ENCODE data around the gene MOB1B.
A peak's percentile ranks its signal among the peaks of the same experiment; 100 is the strongest.
"Not testable (repeated sequence)": the region's sequence is repeated elsewhere in the genome, so short reads cannot be mapped to it uniquely, and the experiment has no call there.

MOB1B gene

DNA sequence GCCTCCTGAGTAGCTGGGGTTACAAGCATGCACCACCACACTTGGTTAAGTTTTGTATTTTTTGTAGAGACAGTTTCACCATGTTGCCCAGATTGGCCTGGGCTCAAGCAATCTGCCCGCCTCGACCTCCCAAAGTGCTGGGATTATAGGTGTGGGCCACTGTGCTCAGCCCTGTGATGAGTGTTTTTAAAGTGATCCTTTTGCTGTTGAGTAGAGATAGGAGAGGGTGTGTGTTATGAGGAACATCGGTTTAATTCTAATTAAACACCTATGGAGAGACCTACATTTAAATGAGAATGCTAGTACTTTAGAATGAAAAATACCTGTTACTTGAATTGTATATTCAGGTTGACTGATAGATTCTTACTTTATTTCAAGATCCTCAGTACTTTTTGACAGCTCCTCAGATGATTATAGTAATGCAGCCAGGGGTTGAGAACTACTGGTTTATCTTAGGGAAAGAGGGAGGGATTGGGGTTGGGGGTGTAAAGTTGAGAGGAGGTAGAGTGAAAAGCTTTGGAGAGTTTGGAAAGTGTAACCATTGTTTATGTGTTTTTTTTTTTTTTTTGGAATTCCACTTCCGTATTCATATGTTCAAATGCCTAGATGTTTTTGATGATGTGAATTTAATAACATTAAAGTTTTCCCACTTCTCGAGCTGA lies 54.5 kb downstream of the MOB1B start:
- no peak for DNase-seq (ENCODE audit: low read depth)

DNA sequence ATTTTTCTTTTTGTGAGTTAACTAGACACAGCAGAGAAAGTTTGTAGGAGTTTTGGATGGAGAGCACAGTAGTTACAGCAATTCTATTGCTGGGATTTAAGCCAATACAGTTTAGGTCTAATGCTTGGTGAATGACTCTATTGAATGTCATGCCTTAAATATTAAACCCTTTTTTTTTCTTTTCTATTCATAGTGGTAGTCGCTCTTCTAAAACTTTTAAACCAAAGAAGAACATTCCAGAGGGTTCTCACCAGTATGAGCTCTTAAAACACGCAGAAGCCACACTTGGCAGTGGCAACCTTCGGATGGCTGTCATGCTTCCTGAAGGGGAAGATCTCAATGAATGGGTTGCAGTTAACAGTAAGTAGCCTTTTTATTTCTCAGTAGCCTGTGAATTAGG lies 56.5 kb downstream of the MOB1B start:
- DNase-seq (ENCODE audit: low read depth) = peak; percentile 67

DNA sequence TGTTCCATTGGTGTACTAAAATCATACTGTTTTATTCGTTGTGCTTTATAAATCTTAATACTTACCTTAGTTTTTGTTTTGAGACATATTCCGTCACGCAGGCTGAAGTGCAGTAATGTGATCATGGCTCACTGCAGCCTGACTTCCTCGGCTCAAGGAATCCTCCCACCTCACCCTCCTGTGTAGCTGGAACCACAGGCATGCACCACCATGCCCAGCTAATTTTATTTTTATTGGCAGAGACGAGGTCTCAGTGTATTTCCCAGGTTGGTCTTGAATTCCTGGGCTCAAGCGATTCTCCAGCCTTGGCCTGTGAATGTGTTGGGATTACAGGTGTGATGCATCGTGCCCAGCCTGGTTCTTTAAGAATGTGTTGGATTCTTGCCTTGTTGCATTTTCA lies 66.9 kb downstream of the MOB1B start:
- DNase-seq (ENCODE audit: low read depth) = peak; percentile 28

DNA sequence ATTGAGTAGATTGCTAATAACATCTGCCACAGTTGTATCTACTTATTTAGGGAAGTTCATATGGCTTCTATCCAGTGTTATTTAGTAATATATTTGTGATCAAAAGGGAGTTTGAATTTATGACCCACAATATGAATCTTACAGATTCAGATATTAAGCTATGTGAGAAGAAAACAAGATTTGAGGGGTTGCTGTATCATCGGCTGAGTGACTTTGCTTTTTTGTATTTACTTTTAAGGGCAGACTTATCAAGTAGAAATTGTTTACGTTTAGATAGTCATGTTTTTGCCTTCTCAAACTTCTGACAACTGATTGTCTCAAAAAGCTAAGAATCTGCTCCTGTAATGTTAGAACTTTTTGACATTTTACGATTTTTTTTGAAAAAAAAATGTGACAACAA lies 74.1 kb downstream of the MOB1B start:
- DNase-seq (ENCODE audit: low read depth) = no peak

DNA sequence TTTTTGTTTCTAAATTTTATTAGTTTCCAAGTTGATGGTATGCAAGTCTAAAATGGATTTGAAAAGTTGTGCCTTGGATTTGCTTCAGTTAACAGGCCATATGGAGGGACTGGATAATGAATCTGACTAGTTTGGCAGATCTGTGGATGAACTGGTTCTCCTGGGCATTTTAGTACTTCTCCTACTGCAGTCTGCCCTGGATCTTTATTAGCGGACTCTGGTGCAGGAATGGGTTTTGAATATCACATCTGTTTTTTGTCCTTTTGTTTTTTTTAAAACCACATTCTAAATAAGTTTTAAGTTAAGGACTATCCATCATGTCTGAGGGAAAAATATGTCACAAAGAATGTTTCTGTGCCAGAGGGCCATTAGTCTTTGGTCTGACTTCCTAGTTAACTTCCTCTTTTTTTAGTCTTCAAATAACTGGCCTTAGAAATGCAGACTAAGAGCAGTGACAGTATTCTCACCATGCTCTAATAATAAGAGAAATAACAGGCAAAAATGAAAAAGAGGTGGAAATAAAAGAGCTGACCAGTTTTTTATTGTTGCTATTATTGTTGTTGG lies 77.4 kb downstream of the MOB1B start:
- no peak for DNase-seq (ENCODE audit: low read depth)

DNA sequence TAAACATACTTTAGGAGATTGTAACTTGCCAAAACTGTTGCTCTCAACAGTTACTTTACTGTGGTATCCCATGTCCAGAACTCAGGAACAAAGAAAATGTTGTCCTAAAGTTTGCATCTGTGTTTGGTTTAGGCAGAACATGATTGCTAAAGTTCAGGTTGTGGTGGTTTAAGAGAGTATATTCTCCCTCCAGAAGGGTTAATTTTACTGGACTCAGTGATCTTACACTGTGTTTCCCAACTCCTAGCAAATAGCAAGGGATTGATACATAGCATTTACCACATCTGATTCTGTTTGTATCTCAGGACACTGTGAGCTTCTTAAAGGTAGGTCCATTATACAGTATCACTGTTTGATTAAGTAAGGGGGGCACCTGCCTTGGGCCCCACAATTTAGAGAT lies 78.0 kb downstream of the MOB1B start:
- no peak for DNase-seq (ENCODE audit: low read depth)

DNA sequence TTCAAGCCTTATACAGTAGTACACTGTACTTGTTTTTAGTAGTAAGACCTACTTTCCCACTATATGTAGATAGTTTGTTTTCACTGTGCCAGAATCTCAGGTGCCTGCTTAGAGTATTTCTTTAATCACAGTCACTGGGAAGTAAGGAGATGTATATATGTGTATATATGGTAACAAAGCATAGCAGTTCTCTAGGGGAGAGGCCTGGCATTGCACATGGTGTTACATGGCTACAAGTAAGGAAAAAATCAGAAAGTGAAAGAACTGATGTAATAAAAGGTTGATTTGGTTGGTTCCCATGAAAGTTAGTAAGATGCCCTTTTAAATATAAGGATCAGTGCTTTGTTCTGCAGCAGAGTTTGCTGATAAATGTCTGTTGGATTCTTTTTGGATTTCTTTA lies 81.9 kb downstream of the MOB1B start:
- DNase-seq (ENCODE audit: low read depth) = no peak

DNA sequence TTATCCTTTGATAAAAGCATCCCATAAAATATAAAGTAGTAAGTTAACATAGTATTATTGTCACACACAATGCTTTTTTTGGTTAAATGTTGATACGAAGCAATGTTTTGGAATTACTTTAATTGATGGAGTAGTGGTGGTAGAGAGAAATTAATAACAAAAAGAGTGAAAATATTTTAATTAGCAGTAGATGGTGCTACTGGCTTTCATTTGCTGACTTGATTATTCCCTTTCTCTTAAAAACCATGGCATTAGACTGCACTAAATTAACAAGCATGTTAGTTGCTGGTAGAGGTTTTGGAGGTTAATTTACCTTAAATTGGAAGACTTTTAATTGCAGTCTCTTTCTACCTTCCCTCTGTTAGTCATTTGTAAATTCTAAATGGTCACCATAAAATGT lies 82.4 kb downstream of the MOB1B start:
- no peak for DNase-seq (ENCODE audit: low read depth)

DNA sequence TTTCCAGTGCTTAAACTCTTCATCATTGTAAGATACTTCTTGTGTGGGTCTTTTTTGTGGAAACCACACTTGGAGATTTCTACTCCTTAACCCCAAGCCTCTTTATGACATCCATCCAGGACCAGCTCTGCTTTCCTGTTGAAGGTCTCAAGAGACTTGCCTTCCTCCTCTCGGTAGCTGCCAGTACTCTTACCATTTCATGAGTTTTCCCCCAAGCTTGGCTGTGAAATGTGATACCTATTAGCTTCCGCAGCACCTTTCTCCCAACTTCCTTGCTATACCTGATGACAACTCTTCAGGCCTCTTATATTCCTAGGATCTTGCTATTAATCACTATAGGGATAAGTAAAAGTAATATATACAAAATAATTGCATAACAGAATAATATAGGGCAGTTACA lies 89.4 kb downstream of the MOB1B start:
- DNase-seq (ENCODE audit: low read depth) = no peak

DNA sequence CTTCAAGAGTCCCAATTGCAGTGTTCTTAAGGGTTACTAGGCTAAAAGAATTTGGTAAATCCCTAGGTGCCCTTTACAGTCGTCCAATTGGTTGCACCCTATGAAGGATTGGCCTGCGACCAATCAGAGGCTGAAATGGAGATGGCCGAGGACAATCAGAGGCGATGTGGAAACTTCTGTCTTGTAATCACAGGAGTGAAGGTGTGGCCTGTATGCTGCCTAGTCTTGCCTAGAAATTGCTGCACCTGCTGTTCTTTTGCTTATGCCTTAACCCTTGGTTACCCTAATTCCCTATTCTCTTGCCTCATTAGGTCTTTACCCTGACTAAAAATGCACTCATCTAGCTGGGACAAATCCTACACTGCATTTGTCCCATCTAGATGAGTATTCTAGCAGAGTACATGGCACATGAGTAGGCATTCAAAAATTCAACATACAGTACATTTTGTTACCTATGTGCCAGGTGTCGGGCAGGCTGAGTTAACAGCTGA lies 90.3 kb downstream of the MOB1B start:
- no peak for DNase-seq (ENCODE audit: low read depth)

DNA sequence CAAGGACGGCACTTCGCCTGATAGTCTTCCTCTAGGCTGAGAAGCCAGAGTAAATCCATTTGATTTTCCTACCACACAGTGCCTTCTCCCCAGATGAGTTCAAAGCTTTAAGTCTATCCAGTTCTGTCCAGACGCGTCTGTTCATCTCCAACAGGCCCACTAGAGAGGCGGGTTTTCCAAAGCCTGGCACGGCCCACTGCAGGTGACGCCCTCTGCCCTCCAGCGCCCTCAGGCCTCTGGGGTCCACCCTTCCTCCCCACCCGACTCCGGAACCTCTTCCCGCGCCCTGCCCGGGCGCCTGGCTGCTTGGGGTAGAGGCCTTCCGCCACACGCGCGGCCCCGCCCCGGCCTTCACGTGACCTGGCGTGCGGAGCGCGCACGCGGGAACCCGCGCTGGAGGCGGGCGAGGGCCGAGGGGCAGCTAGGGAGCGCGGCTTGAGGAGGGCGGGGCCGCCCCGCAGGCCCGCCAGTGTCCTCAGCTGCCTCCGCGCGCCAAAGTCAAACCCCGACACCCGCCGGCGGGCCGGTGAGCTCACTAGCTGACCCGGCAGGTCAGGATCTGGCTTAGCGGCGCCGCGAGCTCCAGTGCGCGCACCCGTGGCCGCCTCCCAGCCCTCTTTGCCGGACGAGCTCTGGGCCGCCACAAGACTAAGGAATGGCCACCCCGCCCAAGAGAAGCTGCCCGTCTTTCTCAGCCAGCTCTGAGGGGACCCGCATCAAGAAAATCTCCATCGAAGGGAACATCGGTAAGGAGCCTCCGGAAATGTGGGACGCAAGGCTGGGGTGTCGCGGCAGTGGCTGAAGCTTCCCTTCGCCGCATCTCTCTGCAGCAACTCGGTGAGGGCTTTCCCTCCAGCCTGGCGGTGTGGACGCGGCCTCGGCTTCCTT lies 91.3 kb downstream of the MOB1B start, which contains the start of gene DCK:
DCK (plus strand) TSS at position 469 of the 888 bp plus-strand sequence; CDS start at position 656, 187 bp downstream.
- peak; percentile 44 for DNase-seq (ENCODE audit: low read depth)

DNA sequence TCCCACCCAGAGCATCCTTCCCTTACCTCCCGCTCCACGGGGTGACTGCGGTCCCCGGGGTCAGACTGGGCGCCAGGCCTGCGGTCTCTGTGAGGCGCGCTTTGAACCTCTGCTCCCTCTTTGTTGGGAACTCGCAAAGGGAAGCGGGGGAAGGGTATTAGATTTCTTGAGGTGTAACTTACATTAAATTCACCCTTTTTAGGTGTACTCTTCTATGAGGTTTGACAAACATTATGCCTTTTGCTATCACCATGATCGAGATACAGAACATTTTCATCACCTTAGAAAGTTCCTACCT lies 91.8 kb downstream of the MOB1B start:
- no peak for DNase-seq (ENCODE audit: low read depth)

DNA sequence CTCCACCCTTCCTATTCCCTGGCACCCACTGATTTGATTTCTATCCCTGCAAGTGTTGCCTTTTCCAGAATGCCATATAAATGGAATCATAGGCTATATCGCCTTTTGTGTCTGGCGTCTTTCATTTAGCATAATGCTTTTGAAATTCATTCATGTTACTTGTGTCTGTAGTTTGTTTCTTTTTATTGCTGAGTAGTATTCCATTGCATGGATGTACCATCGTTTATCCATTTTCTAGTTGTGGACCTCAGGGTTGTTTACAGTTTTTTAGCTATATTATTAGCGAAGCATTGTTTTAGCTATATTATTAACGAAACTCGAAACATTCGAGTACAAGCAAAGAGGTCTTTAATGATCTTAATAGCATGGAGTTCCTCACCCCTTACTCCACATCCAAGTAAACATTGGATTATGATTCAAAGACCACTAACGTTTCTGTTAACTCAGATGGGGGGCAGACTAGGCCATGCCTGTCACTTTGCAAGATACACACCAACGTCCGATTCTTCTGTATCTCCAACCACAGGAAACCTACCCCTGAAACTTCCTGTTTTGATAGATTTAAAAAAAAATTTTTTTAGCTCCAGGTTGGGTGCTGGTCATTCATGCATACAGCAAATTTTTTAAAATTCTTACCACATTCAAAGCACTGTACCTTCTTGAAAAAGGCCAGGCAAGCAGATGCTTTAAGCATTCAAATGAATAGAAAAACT lies 92.4 kb downstream of the MOB1B start:
- no peak for DNase-seq (ENCODE audit: low read depth)

DNA sequence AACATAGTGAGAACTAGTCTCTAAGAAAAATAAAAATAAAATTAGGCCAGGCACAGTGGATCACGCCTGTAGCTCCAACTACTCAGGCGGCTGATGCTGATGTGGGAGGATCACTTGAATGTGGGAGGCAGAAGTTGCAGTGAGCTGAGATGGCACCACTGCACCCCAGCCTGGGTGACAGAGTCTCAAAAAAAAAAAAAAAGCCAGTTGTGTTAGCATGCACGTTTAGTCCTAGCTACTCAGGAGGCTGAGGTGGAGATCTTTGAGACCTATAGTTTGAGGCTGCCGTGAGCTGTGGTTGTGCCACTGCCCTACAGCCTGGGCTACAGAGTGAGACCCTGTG lies 93.8 kb downstream of the MOB1B start:
- DNase-seq (ENCODE audit: low read depth) = no peak

DNA sequence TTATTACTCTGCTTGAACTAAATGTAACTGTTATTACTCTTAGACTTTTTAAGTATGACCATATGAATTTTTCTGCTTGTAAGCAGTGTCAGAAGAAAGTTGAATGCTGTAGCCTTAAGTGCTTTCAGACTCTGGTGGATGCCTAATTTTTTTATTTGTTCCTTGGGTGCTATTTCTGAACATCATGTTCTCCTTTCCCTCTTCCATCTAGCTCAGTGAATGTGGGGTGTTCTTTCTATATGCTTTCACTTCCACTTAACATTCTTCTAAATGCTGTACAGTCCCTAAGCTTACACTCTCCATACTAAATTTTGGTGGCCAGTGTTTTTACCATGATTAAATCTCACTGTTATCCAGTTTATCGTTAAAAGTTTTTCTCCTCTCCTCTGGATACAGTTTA lies 94.9 kb downstream of the MOB1B start:
- DNase-seq (ENCODE audit: low read depth) = no peak

DNA sequence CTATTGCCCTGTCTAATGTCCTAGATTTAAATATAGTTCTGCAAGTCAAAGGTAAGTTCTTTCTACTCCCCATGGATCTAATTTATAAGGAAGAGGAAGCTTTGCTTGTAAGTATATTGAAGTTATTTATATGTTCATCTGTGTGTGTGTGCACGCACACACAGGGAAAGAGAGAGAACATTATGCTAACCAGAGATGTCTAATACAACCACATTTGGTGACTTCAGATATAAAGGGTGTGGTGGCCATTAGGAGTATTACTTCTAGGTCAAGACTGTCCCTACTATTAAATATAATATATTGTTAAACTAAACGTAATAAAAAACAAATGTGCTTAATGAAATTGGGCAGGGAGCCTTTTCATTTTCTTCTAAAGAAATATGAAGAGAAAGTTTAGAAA lies 95.4 kb downstream of the MOB1B start:
- no peak for DNase-seq (ENCODE audit: low read depth)

DNA sequence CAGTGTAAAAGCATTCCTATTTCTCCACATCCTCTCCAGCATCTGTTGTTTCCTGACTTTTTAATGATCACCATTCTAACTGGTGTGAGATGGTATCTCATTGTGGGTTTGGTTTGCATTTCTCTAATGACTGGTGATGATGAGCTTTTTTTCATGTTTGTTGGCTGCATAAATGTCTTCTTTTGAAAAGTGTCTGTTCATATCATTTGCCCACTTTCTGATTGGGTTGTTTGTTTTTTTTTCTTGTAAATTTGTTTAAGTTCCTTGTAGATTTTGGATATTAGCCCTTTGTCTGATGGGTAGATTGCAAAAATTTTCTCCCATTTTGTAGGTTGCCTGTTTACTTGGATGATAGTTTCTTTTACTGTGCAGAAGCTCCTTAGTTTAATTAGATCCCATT lies 97.5 kb downstream of the MOB1B start:
- DNase-seq (ENCODE audit: low read depth) = not testable (repeated sequence)

DNA sequence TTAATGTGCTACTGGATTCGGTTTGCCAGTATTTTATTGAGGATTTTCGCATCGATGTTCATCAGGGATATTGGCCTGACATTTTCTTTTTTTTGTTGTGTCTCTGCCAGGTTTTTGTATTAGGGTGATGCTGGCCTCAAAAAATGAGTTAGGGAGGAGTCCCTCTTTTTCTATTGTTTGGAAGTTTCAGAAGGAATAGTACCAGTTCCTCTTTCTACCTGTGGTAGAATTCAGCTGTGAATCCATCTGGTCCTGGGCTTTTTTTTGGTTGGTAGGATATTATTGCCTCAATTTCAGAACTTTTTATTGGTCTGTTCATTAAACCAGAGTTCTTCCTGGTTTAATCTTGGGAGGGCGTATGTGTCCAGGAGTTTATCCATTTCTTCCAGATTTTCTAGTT lies 99.2 kb downstream of the MOB1B start:
- DNase-seq (ENCODE audit: low read depth) = not testable (repeated sequence)

DNA sequence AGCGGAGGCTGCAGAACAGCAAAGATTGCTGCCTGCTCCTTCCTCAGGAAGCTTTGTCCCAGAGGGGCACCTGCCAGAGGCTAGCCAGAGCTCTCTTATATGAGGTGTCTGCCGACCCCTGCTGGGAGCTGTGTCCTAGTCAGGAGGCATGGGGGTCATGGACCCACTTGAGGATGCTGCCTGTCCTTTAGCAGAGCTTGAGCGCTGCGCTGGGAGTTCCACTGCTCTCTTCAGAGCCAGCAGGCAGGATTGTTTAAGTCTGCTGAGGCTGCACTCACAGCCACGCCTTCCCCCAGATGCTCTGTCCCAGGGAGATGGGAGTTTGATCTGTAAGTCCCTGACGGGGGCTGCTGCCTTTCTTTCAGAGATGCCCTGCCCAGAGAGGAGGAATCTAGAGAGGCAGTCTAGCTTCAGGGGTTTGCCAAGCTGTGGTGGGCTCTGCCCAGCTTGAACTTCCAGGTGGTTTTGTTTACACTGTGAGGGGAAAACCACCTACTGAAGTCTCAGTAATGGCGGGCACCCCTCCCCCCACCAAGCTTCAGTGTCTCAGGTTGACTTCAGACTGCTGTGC lies 102.2 kb downstream of the MOB1B start:
- DNase-seq (ENCODE audit: low read depth) = no peak

DNA sequence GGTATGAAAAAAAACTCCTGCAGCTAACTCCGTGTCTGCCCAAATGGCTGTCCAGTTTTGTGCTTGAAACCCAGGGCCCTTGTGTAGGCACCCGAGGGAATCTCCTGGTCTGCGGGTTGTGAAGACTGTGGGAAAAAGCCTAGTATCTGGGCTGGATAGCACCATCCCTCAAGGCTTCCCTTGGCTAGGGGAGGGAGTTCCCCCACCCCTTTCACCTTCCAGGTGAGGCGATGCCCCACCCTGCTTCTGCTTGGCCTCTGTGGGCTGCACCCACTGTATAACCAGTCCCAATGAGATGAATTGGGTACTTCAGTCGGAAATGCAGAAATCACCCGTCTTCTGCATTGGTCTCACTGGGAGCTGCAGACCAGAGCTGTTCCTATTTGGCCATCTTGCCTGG lies 102.9 kb downstream of the MOB1B start:
- DNase-seq (ENCODE audit: low read depth) = not testable (repeated sequence)

DNA sequence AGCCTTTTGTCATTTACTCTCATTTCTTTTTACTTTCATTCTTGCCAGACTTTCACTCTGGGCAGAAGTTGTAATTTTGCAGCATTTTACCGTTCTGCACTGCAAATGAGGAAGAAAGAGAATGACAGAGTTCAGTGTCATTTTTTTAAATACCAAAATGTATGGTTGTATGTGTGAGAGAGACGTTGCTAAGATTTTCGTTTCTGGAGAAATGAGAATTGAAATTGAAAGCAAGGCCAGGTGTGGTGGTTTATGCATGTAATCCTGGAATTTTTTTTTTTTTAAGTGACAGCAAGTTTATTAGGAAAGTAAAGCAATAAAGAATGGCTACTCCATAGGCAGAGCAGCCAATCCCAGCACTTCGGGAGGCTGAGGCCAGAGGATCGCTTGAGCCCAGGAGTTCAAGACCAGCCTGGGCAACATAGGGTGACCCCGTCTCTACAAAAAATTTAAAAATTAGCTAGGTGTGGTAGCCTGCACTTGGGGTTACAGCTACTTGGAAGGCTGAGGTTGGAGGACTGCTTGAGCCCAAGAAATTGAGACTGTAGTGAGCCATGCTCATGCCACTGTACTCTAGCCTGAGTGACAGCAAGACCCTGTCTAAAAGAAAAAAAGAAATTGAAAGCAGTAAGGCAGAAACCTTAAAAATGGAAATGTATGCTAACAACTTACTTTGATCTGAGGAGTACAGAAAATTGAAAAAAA lies 104.2 kb downstream of the MOB1B start:
- no peak for DNase-seq (ENCODE audit: low read depth)

DNA sequence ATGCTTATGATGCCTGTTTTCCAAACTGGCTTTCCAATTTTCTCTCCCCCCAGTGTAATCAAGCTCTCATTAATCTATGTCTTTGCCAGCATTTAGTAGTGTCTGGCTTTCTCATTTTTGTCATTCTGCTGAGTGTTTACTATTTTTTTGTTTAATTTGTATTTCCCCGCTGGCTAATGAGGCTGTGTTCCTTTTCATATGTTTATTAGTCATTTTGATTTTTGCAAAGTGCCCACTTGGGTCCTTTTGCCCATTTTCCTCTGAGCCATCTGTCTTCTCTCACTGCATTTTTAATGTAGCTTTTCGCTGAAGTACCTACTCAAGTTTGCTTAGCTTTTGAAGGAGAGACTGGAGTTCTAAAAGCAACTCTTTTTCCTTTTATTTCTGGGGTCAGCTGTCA lies 106.0 kb downstream of the MOB1B start:
- no peak for DNase-seq (ENCODE audit: low read depth)

Data from non-pigmented ciliary epithelial cell (primary cell).